ENCODE measurements around the gene CTSF. TPM values are rescaled to one million over a fixed set of nuclear protein-coding genes. Genes with fewer than 3 reads are reported as not detected.
A peak's percentile ranks its signal among the peaks of the same experiment; 100 is the strongest.
"Not testable (repeated sequence)": the region's sequence is repeated elsewhere in the genome, so short reads cannot be mapped to it uniquely, and the experiment has no call there.

The CTSF gene
- polyA plus RNA-seq, 3 donors = 1.5 to 3.5 (median 2.3) TPM

DNA sequence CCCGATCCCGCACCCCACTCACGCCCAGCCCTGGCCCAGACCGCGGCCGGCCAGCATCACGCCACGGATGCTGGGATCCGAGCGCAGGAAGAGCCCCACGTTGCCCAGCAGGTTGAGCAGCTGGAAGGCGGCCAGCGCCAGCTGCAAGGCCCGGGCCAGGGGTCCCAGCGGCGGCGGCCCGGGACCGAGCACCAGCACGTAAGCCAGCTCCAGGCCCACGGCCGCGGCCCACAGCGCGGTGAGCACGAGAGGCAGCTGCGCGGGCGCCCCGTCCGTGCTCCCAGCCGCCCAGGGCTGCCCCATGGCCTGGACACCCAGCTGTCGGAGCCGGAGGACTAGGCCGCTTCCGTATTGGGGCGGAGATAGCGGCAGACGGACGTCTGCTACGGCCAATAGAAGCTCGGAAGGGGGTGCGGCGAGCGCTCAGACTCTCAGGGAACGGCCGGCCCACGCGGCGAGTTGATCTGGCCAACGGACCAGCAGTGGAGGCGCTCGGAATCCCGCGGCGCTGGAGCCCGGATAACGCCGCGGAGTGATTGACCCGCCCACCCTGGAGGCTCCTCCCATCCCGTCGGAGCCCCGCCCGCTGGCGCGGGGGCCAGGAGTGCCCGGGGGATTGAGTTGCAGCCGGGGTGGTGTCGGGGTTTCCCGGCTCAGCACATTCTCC lies 22.6 kb downstream of the CTSF start, which contains the start of gene ZDHHC24:
TSS of gene ZDHHC24 (minus strand) at position 348 of the 667 bp plus-strand sequence. CDS start at position 303, 45 bp downstream.
- peaks cover 14 to 21% of the 10 kb centered on the region in 2 donors for H3K36me3 ChIP-seq (replicated peaks in 1 of 2; ENCODE audit: control insufficient read depth in 1 of 2, insufficient read depth in 2 of 2, low read length in 2 of 2)
- H3K79me2 ChIP-seq (ENCODE audit: insufficient read depth, low read length) = peaks cover 11% of the 10 kb centered on the region
- Mint-ChIP-seq H3K36me3 (peaks cover 26 to 27% of the 10 kb centered on the region in 2 donors), H3K27ac (peak within 1 kb of the TSS; percentile 43 to 83 (median 54)), H3K4me3 (peak within 1 kb of the TSS; percentile 81 to 91), H3K27me3 (ENCODE audit: low read depth in 3 of 3) (peaks cover 19 to 31% (median 22%) of the 10 kb centered on the region in 3 donors), H3K4me1 (peaks cover 37% of the 10 kb centered on the region), H3K9me3 (peaks cover 0 to 2% (median 0%) of the 10 kb centered on the region in 7 donors)
- no peaks in the 10 kb centered on the region for H4K20me1 ChIP-seq (ENCODE audit: insufficient read depth, low read length)
- peak within 1 kb of the TSS; percentile 96 for H2AFZ ChIP-seq (ENCODE audit: insufficient read depth, low read depth, low read length, poor library complexity, severe bottlenecking)
- peak within 1 kb of the TSS; percentile 71 to 92 (median 89) for H3K4me3 ChIP-seq (replicated peaks in 1 of 3; ENCODE audit: low read depth in 2 of 3, low read length in 3 of 3)
- H3K9me3 ChIP-seq (replicated peaks in 1 of 2; ENCODE audit: control insufficient read depth in 1 of 2, insufficient read depth in 1 of 2, low read length in 2 of 2) = no peaks in the 10 kb centered on the region
- DNase-seq = peak; percentile 94 to 96 (median 96)
- peaks cover 35 to 45% of the 10 kb centered on the region in 2 donors for H3K4me1 ChIP-seq (ENCODE audit: control insufficient read depth in 1 of 2, insufficient read depth in 2 of 2, low read length in 2 of 2)
- H3K9ac ChIP-seq (ENCODE audit: insufficient read depth, low read length, poor library complexity, severe bottlenecking) = peak within 1 kb of the TSS; percentile 94
- intact Hi-C loops (cut with micrococcal nuclease) = no loop called here
- TF ChIP-seq, protein P1, sequence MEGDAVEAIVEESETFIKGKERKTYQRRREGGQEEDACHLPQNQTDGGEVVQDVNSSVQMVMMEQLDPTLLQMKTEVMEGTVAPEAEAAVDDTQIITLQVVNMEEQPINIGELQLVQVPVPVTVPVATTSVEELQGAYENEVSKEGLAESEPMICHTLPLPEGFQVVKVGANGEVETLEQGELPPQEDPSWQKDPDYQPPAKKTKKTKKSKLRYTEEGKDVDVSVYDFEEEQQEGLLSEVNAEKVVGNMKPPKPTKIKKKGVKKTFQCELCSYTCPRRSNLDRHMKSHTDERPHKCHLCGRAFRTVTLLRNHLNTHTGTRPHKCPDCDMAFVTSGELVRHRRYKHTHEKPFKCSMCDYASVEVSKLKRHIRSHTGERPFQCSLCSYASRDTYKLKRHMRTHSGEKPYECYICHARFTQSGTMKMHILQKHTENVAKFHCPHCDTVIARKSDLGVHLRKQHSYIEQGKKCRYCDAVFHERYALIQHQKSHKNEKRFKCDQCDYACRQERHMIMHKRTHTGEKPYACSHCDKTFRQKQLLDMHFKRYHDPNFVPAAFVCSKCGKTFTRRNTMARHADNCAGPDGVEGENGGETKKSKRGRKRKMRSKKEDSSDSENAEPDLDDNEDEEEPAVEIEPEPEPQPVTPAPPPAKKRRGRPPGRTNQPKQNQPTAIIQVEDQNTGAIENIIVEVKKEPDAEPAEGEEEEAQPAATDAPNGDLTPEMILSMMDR (IDR thresholded peaks at IDR 0.05) = no peak
- H3K27ac ChIP-seq (ENCODE audit: low read depth in 1 of 2, low read length in 2 of 2) = peak within 1 kb of the TSS in 1 of 2 donors; percentile 80
- under 1% methylated on average over 68 of the region's 71 CpGs for WGBS (ENCODE audit: insufficient coverage)
- peaks cover 0 to 18% of the 10 kb centered on the region in 2 donors for H3K27me3 ChIP-seq (ENCODE audit: control insufficient read depth in 2 of 2, insufficient read depth in 2 of 2, low read length in 2 of 2)
- H3K4me2 ChIP-seq (replicated peaks; ENCODE audit: extremely low read depth, low read length, poor library complexity, severe bottlenecking) = peak within 1 kb of the TSS; percentile 96

DNA sequence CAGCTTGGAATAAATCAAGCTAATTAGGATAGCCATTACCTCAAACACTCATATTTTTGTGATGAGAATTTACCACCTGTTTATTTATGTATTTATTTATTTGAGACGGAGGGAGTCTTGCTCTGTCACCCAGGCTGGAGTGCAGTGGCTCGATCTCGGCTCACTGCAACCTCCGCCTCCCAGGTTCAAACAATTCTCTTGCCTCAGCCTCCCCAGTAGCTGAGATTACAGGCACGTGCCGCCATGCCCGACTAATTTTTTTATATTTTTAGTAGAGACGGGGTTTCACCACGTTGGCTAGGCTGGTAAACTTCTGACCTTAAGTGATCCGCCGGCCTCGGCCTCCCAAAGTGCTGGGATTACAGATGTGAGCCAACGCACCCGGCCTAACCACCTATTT lies 23.5 kb downstream of the CTSF start:
- H3K4me3 Mint-ChIP-seq = peak overlapping the region; percentile 81 to 91
- H3K27me3 ChIP-seq (ENCODE audit: control insufficient read depth in 2 of 2, insufficient read depth in 2 of 2, low read length in 2 of 2) = peaks cover 0 to 18% of the 10 kb centered on the region in 2 donors
- H3K27ac ChIP-seq (ENCODE audit: low read depth in 1 of 2, low read length in 2 of 2); H3K9me3 Mint-ChIP-seq; intact Hi-C loops (cut with micrococcal nuclease); DNase-seq; H3K9me3 ChIP-seq (replicated peaks in 1 of 2; ENCODE audit: control insufficient read depth in 1 of 2, insufficient read depth in 1 of 2, low read length in 2 of 2); H4K20me1 ChIP-seq (ENCODE audit: insufficient read depth, low read length): not testable (repeated sequence)
- H3K27me3 Mint-ChIP-seq (ENCODE audit: low read depth in 3 of 3) = peaks cover 19 to 31% (median 22%) of the 10 kb centered on the region in 3 donors
- H3K4me1 Mint-ChIP-seq = peaks cover 37% of the 10 kb centered on the region
- peaks cover 14 to 26% of the 10 kb centered on the region in 2 donors for H3K36me3 ChIP-seq (replicated peaks in 1 of 2; ENCODE audit: control insufficient read depth in 1 of 2, insufficient read depth in 2 of 2, low read length in 2 of 2)
- peaks cover 30 to 35% of the 10 kb centered on the region in 2 donors for H3K36me3 Mint-ChIP-seq
- H3K4me3 ChIP-seq (replicated peaks in 1 of 3; ENCODE audit: low read depth in 2 of 3, low read length in 3 of 3) = peak overlapping the region in 2 of 3 experiments; percentile 71 to 92
- WGBS (ENCODE audit: insufficient coverage) = 67% methylated on average over 12 of the region's 14 CpGs
- peak overlapping the region; percentile 96 for H3K4me2 ChIP-seq (replicated peaks; ENCODE audit: extremely low read depth, low read length, poor library complexity, severe bottlenecking)
- H3K4me1 ChIP-seq (ENCODE audit: control insufficient read depth in 1 of 2, insufficient read depth in 2 of 2, low read length in 2 of 2) = peaks cover 35 to 45% of the 10 kb centered on the region in 2 donors
- H3K27ac Mint-ChIP-seq = peak overlapping the region in 1 of 7 donors; percentile 83
- peak overlapping the region; percentile 94 for H3K9ac ChIP-seq (ENCODE audit: insufficient read depth, low read length, poor library complexity, severe bottlenecking)
- peaks cover 11% of the 10 kb centered on the region for H3K79me2 ChIP-seq (ENCODE audit: insufficient read depth, low read length)
- peak overlapping the region; percentile 96 for H2AFZ ChIP-seq (ENCODE audit: insufficient read depth, low read depth, low read length, poor library complexity, severe bottlenecking)
